Measurements from ENCODE around the gene ATXN10.

- TF ChIP-seq EZH2phosphoT487 (IDR thresholded peaks at IDR 0.05; ENCODE audit: insufficient read depth, low read depth) (no peak), EZH2 (IDR thresholded peaks at IDR 0.05; ENCODE audit: insufficient read depth, poor library complexity, severe bottlenecking) (no peak)
These were observed 220.5 kb downstream of the ATXN10 start for GRCh38 chr22:45891996-45892621.
